ENCODE results near the gene STRA8. TPM values are rescaled to one million over a fixed set of nuclear protein-coding genes. Genes with fewer than 3 reads are reported as not detected.

The STRA8 gene
- total RNA-seq, 2 donors from 2014 or later: not detected

DNA sequence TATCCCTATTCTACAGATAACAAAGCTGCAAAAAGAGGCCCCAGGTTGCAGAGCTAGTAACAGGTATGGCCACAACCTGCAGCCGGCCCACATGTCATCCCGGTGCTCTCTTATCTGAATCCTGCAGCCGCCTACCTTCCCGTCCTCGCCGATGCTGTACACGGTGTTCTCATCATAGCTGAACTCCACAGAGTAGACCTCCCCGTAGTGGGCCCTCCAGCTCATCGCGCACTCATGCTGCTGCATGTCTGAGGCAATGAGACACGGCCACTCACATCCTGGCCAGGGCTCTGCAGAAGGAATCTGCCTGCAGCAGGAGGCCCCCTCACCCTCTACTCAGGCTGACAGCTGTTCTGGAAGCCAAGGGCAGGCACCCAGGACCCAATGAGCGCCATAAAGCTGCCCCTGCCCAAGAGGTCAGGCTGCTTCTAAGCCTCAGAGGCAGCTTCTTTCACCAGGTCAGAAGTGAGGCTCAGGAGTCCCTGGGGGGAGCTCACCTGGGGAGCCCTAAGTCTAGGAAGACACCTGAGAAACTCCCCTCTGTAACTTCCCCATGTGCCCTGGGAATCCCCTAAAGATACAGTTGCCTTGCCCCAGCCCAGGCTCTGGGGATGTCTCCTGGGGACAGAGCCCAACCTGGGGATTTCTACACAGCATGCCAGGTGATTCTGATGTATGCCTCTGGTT lies 45.2 kb upstream of the STRA8 start:
- Histone ChIP-seq H3K36me3 (peaks cover 59% of the 10 kb centered on the region), H3K9me3 (no peaks in the 10 kb centered on the region), H3K4me3 (no peak overlapping the region), H3K4me1 (ENCODE audit: control insufficient read depth in 1 of 2, low read depth in 2 of 2) (no peaks in the 10 kb centered on the region), H3K27me3 (replicated peaks; ENCODE audit: insufficient read depth) (no peaks in the 10 kb centered on the region), H3K27ac (no peak overlapping the region)
- DNase-seq (ENCODE audit: low spot score) (no peak), ATAC-seq (ENCODE audit: insufficient number of reproducible peaks, low FRiP score, low read depth) (no peak)
- TF ChIP-seq, protein P1, sequence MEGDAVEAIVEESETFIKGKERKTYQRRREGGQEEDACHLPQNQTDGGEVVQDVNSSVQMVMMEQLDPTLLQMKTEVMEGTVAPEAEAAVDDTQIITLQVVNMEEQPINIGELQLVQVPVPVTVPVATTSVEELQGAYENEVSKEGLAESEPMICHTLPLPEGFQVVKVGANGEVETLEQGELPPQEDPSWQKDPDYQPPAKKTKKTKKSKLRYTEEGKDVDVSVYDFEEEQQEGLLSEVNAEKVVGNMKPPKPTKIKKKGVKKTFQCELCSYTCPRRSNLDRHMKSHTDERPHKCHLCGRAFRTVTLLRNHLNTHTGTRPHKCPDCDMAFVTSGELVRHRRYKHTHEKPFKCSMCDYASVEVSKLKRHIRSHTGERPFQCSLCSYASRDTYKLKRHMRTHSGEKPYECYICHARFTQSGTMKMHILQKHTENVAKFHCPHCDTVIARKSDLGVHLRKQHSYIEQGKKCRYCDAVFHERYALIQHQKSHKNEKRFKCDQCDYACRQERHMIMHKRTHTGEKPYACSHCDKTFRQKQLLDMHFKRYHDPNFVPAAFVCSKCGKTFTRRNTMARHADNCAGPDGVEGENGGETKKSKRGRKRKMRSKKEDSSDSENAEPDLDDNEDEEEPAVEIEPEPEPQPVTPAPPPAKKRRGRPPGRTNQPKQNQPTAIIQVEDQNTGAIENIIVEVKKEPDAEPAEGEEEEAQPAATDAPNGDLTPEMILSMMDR (IDR thresholded peaks at IDR 0.05): no peak

DNA sequence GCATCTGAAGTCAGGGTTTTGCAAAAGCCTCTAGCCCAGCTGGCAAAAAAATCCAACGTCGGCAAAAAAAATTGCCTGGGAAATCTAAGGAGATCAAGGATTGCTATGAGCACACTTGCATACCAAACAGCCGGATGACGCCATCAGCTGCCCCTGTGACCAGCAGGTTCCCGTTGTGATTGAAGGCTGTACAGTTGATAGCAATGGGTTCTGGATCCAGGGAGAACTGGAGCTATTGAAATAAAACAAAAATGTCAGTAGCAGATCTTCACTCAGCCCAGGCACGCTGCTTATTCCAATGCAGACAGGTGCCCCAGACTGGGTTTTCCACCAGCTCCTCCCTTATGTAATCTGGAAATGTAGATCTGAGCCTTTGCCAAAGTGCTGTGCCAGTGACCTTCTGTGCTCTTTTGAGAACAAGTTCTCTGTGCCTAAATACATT lies 44.4 kb upstream of the STRA8 start:
- Histone ChIP-seq H3K36me3 (peaks cover 53% of the 10 kb centered on the region), H3K4me1 (ENCODE audit: control insufficient read depth in 1 of 2, low read depth in 2 of 2) (no peaks in the 10 kb centered on the region), H3K9me3 (no peaks in the 10 kb centered on the region), H3K27me3 (replicated peaks; ENCODE audit: insufficient read depth) (no peaks in the 10 kb centered on the region), H3K4me3 (no peak overlapping the region), H3K27ac (no peak overlapping the region)
- no peak for ATAC-seq (ENCODE audit: insufficient number of reproducible peaks, low FRiP score, low read depth)
- DNase-seq (ENCODE audit: low spot score): no peak
- TF ChIP-seq, protein P1 (IDR thresholded peaks at IDR 0.05): no peak

DNA sequence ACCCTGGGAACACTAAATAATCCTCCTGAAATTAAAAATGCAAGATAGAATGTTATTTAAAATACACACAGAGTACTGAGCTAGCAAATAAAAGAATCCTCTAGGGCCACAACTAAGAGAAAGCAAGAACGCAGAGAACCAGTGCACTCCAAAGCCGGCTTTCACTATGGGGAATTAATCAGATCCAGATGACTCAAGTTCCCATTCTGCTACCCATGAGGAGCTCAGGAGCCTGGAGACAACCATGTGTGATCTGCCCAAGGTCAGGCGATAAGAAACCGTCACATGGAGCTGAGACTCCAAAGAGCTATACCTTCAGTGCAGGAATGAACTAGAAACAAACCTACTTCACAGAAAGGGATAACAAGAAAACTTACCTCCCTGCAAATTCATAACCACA lies 43.7 kb upstream of the STRA8 start:
- Histone ChIP-seq H3K36me3 (peaks cover 52% of the 10 kb centered on the region), H3K4me1 (ENCODE audit: control insufficient read depth in 1 of 2, low read depth in 2 of 2) (no peaks in the 10 kb centered on the region), H3K9me3 (no peaks in the 10 kb centered on the region), H3K27ac (no peak overlapping the region), H3K27me3 (replicated peaks; ENCODE audit: insufficient read depth) (no peaks in the 10 kb centered on the region), H3K4me3 (no peak overlapping the region)
- no peak for DNase-seq (ENCODE audit: low spot score)
- TF ChIP-seq, protein P1 (IDR thresholded peaks at IDR 0.05): no peak
- no peak for ATAC-seq (ENCODE audit: insufficient number of reproducible peaks, low FRiP score, low read depth)

DNA sequence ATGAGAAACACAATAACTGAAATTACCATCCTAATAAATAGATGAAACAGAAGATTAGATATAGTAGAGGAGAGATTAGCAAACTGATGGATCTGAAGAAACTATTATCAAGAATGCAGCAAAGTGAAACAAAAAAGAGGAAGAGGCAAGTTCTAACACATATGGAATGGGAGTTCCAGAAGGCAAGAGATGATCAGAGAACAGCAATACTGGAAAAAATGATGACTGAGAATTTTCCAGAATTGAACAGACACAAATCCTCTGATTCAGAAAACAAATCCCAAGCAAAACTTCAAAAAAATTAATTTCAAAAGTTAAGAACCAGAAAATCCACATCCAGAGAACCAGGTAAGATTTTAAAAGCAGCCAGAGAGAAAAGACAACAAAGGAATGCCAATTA lies 42.9 kb upstream of the STRA8 start:
- Histone ChIP-seq H3K36me3 (peaks cover 56% of the 10 kb centered on the region), H3K4me3 (no peak overlapping the region)
- ATAC-seq (ENCODE audit: insufficient number of reproducible peaks, low FRiP score, low read depth): no peak

DNA sequence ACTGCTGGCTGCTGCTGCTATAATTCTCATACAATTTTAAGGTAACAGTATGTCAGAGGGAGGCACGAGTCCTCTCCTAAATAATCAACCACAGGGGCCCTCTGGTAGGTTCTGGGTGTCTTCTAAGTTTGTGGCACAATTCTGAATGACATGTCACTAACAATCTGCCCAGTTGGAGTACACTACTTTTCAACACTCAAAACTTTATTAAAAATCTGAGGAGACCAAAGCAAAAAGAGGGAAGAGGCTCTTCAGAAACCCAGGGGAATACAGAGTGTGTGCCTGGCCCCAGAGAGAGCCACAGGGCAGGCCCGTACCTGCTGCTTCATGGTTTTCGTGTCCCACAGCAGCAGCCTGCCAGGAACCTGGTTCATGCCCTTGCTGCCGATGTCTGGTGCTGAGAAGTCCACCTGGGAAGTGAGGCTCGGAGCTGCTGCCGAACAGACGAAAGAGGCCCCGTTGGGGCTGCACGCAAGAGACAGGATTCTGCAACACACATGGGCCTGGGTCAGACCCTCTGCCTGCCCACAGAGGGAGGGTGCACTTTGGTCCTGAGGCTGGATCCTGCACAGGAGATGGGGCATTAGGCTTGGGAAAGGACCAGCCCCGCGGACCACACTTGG lies 40.6 kb upstream of the STRA8 start:
- Histone ChIP-seq H3K27ac (no peak overlapping the region), H3K9me3 (no peaks in the 10 kb centered on the region), H3K36me3 (peaks cover 60% of the 10 kb centered on the region), H3K4me3 (no peak overlapping the region), H3K27me3 (replicated peaks; ENCODE audit: insufficient read depth) (no peaks in the 10 kb centered on the region), H3K4me1 (ENCODE audit: control insufficient read depth in 1 of 2, low read depth in 2 of 2) (no peaks in the 10 kb centered on the region)
- DNase-seq (ENCODE audit: low spot score): no peak
- ATAC-seq (ENCODE audit: insufficient number of reproducible peaks, low FRiP score, low read depth): no peak
- TF ChIP-seq, protein P1 (IDR thresholded peaks at IDR 0.05): no peak

More for the DNA sequence above, 42.9 kb upstream of the STRA8 start:
- no peak overlapping the region for H3K27ac ChIP-seq
- no peaks in the 10 kb centered on the region for H3K9me3 ChIP-seq
- TF ChIP-seq, protein P1 (IDR thresholded peaks at IDR 0.05): no peak
- no peaks in the 10 kb centered on the region for H3K27me3 ChIP-seq (replicated peaks; ENCODE audit: insufficient read depth)
- H3K4me1 ChIP-seq (ENCODE audit: control insufficient read depth in 1 of 2, low read depth in 2 of 2): no peaks in the 10 kb centered on the region
- DNase-seq (ENCODE audit: low spot score): no peak

All from thoracic aorta (tissue), 2 donors.